Testis (tissue), 3 donors: Measurements from ENCODE around the gene EFL1. TPM values are rescaled to one million over a fixed set of nuclear protein-coding genes. Genes with fewer than 3 reads are reported as not detected.

ENCODE experiments used
- DNase-seq: peaks from one replicate; pipeline ENCODE4 v3.0.0-alpha.2; 2019
- H3K27ac ChIP-seq, 2 donors: fragments of 200-600 bp; sonication (generic); one replicate each; pipeline ENCODE4 v1.5.1; 2019
- H3K27me3 ChIP-seq: fragments of 200-600 bp; sonication (generic); one replicate; pipeline ENCODE4 v1.5.1; 2019
- H3K36me3 ChIP-seq: fragments of 200-600 bp; sonication (generic); one replicate; pipeline ENCODE4 v1.5.1; 2017; ENCODE audit warnings: low read depth; ENCODE audit errors: missing control alignments
- H3K4me1 ChIP-seq: fragments of 200-600 bp; sonication (generic); one replicate; pipeline ENCODE4 v1.5.1; 2019
- H3K4me3 ChIP-seq, 2 donors: fragments of 200-600 bp; sonication (generic); one replicate each; pipeline ENCODE4 v1.5.1; 2017 to 2019
- H3K9me3 ChIP-seq: fragments of 200-600 bp; sonication (generic); one replicate; pipeline ENCODE4 v1.5.1; 2017
- POLR2A ChIP-seq: fragments of 450-650 bp; IDR thresholded peaks from one replicate; pipeline ENCODE4 v1.6.1; 2017; ENCODE audit warnings: antibody characterized with exemption, mild to moderate bottlenecking, moderate library complexity
- WGBS, 2 donors: methylation state at CpG; one replicate each; pipeline ENCODE4 v1.1.5; 2018; 5-methylcytosine and 5-hydroxymethylcytosine counted together
- intact Hi-C: fragments of 100-400 bp; cut with DNase I; formaldehyde crosslinking; loops from one replicate; pipeline ENCODE4 v1.15.1; 2023; ENCODE audit warnings: low total_unique reads
- polyA plus RNA-seq: library from polyadenylated mRNA; stranded (reverse); fragments of 350-450 nt; fragmentation: Illumina TruSeq; extraction: RNeasy Lipid Tissue Mini Kit (QIAGEN cat#74804); gene quantifications from one replicate; pipeline ENCODE4 v1.2.3, GENCODE V29; 2014; ENCODE audit warnings: low read depth, low replicate concordance; ENCODE audit not compliant: insufficient read depth
- total RNA-seq, 2 donors: library from RNA; depleted of rRNA; stranded (reverse); fragments of >200 nt; gene quantifications; one replicate each; pipeline ENCODE4 v1.2.3, GENCODE V29; 2016
- TF ChIP-seq, protein P1 (sequence below), 3 experiments: fragments of 450-650 bp in 2 of 3; fragments of 200-600 bp in 1 of 3; sonication (generic) in 1 of 3; IDR thresholded peaks; one replicate each; pipeline ENCODE4 v1.5.1; 2016 to 2019; ENCODE audit warnings: antibody characterized with exemption in 3 of 3, mild to moderate bottlenecking in 2 of 3, moderate library complexity in 1 of 3

The EFL1 gene
- total and polyA plus RNA-seq, 3 donors from 2014 or later = 30.6 to 35.0 (median 34.3) TPM

GRCh38 chr15:82184776-82185175 lies 77.8 kb downstream of the EFL1 start:
- no peaks in the 10 kb centered on the region for H3K36me3 ChIP-seq
- TF ChIP-seq, protein P1, sequence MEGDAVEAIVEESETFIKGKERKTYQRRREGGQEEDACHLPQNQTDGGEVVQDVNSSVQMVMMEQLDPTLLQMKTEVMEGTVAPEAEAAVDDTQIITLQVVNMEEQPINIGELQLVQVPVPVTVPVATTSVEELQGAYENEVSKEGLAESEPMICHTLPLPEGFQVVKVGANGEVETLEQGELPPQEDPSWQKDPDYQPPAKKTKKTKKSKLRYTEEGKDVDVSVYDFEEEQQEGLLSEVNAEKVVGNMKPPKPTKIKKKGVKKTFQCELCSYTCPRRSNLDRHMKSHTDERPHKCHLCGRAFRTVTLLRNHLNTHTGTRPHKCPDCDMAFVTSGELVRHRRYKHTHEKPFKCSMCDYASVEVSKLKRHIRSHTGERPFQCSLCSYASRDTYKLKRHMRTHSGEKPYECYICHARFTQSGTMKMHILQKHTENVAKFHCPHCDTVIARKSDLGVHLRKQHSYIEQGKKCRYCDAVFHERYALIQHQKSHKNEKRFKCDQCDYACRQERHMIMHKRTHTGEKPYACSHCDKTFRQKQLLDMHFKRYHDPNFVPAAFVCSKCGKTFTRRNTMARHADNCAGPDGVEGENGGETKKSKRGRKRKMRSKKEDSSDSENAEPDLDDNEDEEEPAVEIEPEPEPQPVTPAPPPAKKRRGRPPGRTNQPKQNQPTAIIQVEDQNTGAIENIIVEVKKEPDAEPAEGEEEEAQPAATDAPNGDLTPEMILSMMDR (IDR thresholded peaks at IDR 0.05) = no peak
- TF ChIP-seq POLR2A = no peak
- H3K4me3 ChIP-seq = no peak overlapping the region
- no peak for DNase-seq
- no peaks in the 10 kb centered on the region for H3K9me3 ChIP-seq
- intact Hi-C loops = no loop called here
- H3K27ac ChIP-seq = peak overlapping the region; percentile 2 to 7
- H3K27me3 ChIP-seq = no peaks in the 10 kb centered on the region
- peaks cover 30% of the 10 kb centered on the region for H3K4me1 ChIP-seq

GRCh38 chr15:82184355-82184754 lies 78.2 kb downstream of the EFL1 start:
- Histone ChIP-seq H3K4me1 (peaks cover 30% of the 10 kb centered on the region), H3K36me3 (no peaks in the 10 kb centered on the region), H3K9me3 (no peaks in the 10 kb centered on the region), H3K27ac (peak overlapping the region; percentile 2 to 7), H3K27me3 (no peaks in the 10 kb centered on the region), H3K4me3 (no peak overlapping the region)
- DNase-seq = no peak
- TF ChIP-seq POLR2A = no peak
- TF ChIP-seq, protein P1 (IDR thresholded peaks at IDR 0.05) = no peak
- 78 to 85% methylated on average over 1 of the region's 1 CpG for WGBS, 2 donors
- intact Hi-C loops = no loop called here

GRCh38 chr15:82183121-82184031 lies 79.2 kb downstream of the EFL1 start:
- no peak for DNase-seq
- Histone ChIP-seq H3K27me3 (no peaks in the 10 kb centered on the region), H3K9me3 (no peaks in the 10 kb centered on the region), H3K27ac (peak overlapping the region; percentile 2 to 53), H3K36me3 (no peaks in the 10 kb centered on the region), H3K4me3 (no peak overlapping the region), H3K4me1 (peaks cover 30% of the 10 kb centered on the region)
- 38 to 45% methylated on average over 2 of the region's 2 CpGs for WGBS, 2 donors
- intact Hi-C loops = no loop called here
- TF ChIP-seq, protein P1 (IDR thresholded peaks at IDR 0.05) = no peak
- TF ChIP-seq POLR2A = no peak

DNA sequence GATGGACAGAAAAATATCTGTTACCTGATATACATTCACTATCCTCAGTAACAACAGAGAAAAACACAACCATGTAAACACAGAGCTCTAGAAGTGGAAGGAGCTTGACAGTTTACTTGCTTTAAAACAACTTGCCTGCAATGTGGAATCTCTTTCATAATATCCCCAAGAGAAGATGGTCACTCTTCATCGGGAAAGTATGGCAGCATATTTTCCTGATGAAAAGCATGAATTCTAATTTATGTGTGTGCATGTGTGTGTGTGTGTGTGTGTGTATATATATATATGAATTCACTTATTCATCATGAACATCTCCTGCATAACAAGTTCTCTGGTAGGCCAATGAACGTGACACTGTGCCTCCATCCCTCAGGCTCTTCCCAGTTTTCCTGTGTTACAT lies 81.2 kb downstream of the EFL1 start:
- H3K36me3 ChIP-seq = no peaks in the 10 kb centered on the region
- H3K27ac ChIP-seq = no peak overlapping the region
- no peak for DNase-seq
- 78 to 84% methylated on average over 2 of the region's 2 CpGs for WGBS, 2 donors
- intact Hi-C loops = no loop called here
- TF ChIP-seq POLR2A = no peak
- TF ChIP-seq, protein P1 (IDR thresholded peaks at IDR 0.05) = no peak
- H3K4me3 ChIP-seq = no peak overlapping the region
- H3K27me3 ChIP-seq = no peaks in the 10 kb centered on the region
- H3K4me1 ChIP-seq = peaks cover 30% of the 10 kb centered on the region
- no peaks in the 10 kb centered on the region for H3K9me3 ChIP-seq

- Histone ChIP-seq H3K4me1 (peaks cover 20% of the 10 kb centered on the region), H3K27ac (no peak overlapping the region), H3K4me3 (no peak overlapping the region), H3K27me3 (no peaks in the 10 kb centered on the region), H3K9me3 (no peaks in the 10 kb centered on the region), H3K36me3 (no peaks in the 10 kb centered on the region)
- no peak for DNase-seq
- TF ChIP-seq, protein P1 (IDR thresholded peaks at IDR 0.05) = no peak
- no peak for TF ChIP-seq POLR2A
- WGBS, 2 donors = 60% methylated on average over 2 of the region's 2 CpGs
- intact Hi-C loops = no loop called here
Measured at GRCh38 chr15:82178061-82178460, 84.5 kb downstream of the EFL1 start.
